ENCODE data around the gene SDS.

SDS gene, protein sequence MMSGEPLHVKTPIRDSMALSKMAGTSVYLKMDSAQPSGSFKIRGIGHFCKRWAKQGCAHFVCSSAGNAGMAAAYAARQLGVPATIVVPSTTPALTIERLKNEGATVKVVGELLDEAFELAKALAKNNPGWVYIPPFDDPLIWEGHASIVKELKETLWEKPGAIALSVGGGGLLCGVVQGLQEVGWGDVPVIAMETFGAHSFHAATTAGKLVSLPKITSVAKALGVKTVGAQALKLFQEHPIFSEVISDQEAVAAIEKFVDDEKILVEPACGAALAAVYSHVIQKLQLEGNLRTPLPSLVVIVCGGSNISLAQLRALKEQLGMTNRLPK

DNA sequence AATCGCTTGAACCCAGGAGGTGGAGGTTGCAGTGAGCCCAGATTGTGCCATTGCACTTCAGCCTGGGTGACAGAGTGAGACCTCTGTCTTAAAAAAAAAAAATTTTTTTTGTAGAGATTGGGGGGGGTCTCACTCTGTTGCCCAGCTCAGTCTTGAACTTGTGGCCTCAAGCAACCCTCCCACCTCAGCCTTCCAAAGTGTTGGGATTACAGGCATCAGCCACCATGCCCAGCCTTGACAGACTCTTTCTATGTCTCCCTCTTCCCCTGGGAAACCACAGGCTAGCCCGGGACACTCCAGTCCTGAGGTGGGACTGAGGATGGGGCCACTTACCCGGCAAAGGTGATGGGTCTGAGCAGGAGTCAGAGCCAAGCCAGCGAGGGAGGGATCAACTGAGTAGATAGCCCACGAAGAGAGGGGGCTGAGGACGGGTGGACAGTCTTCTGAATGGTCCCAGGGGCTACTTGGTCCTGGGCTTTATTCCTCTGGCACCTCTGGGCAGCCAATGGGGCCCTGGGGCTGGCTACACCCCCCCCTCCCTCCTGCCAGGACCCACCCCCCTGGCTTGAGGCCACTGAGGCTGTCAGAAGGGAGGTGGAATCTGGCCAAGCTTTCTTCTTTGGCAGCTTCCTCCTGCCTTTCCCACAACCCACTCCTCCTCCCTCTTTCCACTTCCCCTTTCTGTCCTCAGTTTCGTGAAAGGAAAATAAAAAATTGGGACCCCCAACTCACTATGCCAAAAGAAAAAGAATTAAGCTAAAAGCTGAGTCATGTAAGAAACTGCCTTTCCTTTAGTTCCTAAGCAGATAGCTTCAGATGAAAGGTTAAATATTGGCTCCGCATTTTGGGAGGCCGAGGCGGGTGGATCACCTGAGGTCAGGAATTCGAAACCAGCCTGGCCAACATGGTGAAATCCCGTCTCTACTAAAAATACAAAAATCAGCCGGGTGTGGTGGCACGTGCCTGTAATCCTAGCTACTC, at the start of gene SDS:
SDS (minus strand) TSS at position 453 of the 981 bp plus-strand sequence. CDS start 4,179 bp downstream, outside the sequence.
- no peak for TF ChIP-seq ZNF274 (IDR thresholded peaks at IDR 0.05; ENCODE audit: low read depth, low read length)
- no peak within 1 kb of the TSS for H3K4me3 ChIP-seq (ENCODE audit: low read length)

DNA sequence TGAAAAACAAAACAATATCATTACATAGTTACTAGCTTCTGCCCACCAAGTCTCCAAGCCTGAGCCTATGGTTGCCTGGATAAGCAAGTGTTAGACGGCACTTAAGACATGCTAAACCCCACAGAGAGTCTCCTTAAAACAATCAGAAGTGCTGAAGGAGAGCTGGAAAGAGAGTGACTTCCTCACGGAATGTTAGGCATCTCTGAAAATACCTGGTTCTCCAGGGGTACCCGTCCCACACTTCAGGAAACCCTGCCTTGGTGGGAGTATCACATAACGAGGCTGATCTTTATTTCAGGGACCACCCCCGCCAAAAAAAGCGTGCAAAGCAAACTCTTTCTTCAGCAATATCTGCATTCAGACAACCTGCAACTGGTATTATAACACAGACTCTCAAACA, 49.6 kb upstream of the SDS start:
- no peak for TF ChIP-seq ZNF274 (IDR thresholded peaks at IDR 0.05; ENCODE audit: low read depth, low read length)
- no peak overlapping the region for H3K4me3 ChIP-seq (ENCODE audit: low read length)

DNA sequence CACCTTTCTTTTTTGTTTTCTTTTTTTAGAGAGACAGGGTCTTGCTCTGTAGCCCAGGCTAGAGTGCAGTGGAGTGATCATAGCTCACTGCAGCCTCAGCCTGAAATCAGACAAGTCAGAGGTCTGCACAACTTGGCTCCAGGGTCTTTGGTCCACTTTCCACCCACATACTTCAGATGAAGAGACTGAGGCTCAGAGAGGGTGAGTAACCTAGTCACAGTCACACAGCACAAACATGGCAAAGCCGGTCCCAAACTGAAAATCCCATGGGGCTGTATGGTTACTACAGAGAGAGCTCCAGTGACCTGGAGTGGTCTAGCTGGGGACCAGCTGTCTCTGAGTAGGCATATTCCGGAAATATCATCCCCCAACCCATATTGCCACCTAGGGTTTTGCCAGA, 48.8 kb upstream of the SDS start:
- H3K4me3 ChIP-seq (ENCODE audit: low read length) = no peak overlapping the region
- no peak for TF ChIP-seq ZNF274 (IDR thresholded peaks at IDR 0.05; ENCODE audit: low read depth, low read length)

DNA sequence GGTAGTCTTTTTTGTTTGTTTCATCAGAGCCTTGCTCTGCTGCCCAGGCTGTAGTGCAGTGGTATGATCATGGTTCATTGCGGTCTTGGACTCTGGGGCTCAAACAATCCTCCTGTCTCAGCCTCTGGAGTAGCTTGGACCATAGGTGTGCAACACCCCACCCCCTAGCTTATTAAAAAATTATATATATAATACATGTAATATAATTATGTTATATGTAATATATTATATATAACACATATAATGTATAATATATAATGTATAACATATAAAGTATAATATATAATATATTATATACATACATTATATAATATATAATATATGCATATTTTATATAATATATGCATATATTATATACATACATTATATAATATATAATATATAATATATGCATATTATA, 46.2 kb upstream of the SDS start:
- no peak overlapping the region for H3K4me3 ChIP-seq (ENCODE audit: low read length)

DNA sequence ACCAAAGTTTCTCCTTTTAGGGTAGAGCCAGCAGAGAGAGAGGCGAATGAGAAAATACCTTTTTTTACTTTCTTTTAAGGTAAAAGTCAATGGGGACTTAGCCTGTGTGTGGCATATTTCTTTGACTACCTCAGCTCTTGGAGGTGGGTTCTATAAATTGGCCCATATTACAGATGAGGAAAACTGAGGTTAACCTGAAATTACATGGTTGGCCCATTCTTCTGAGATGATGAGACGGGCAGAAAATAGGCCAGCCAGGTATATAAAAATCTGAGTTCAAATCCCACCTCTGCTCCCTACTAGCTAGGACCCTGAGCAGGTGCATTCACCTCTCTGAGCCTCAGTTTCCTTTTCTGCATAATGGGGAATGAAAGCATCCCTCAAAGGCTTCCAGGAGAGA, 45.6 kb upstream of the SDS start:
- no peak overlapping the region for H3K4me3 ChIP-seq (ENCODE audit: low read length)
- no peak for TF ChIP-seq ZNF274 (IDR thresholded peaks at IDR 0.05; ENCODE audit: low read depth, low read length)

More for the DNA sequence above, 46.2 kb upstream of the SDS start:
- no peak for TF ChIP-seq ZNF274 (IDR thresholded peaks at IDR 0.05; ENCODE audit: low read depth, low read length)

DNA sequence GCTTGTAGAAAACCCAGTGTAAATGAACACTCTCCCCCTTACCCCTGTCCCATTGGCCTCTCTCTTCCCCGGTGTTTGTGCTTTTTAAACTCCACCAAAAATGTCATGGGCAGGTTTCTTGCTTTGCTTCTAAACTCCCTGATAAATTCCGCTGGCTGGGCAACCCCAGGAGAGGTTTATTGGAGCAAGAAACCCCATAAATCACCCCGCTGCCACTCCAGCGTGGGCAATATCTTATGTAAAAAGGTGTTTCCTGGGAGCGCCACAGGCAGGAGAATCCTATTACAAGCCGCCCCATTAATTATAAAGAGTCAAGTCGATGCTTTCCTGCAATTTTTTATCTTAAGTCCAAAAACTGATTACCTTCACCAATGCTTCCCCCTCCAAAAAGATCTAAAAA, 45.2 kb upstream of the SDS start:
- TF ChIP-seq ZNF274 (IDR thresholded peaks at IDR 0.05; ENCODE audit: low read depth, low read length) = no peak
- no peak overlapping the region for H3K4me3 ChIP-seq (ENCODE audit: low read length)

DNA sequence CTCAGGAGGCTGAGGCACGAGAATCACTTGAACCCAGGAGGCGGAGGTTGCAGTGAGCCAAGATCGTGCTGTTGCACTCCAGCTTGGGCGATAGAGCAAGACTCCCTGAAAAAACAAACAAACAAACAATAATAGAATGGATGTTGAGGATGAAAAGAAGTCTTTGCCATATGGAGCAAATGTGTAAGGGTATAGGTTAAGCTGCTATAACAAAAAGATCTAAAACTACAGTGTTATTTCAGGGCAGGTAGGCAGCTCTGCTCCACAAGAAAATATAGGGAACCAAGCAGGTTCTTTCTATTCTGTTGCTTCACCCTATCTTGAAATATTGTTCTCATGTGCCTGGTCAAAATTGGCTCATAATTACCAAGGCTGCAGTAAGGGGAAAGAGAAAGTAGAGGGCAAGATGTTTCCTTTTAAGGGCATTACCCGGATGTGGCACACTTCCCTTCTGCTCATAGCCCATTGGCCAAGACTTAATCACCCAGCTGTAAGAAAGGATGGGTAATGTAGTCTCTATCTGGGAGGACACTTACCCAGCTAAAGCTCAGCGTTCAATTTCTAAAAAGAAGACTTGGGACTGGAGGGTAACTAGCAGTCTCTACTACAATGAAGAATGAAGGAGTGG, 42.0 kb upstream of the SDS start:
- H3K4me3 ChIP-seq (ENCODE audit: low read length) = no peak overlapping the region
- TF ChIP-seq ZNF274 (IDR thresholded peaks at IDR 0.05; ENCODE audit: low read depth, low read length) = no peak

DNA sequence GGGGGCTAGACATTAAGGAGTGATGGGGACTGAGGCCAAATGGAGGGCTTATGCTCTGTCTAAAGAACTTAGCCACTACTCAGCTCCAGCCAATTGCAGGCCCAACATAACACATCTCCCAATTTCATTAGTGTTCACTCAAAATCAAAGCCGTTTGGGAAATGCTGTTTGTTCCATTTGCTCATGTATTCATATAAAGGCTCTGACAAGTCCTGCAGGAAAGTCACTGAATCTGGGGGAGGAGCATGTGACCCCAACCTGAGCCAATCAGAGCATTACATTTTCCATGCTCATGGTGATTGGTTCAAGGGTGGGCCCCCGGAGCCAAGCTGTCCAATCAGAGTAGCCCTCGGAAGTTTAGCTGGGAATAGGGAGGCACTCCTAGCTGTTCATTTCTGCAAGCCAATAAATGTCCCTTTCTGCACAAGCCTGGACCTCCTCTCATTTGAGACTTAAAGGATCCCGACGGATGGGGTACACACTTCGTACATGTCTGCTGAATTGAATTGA, 39.4 kb upstream of the SDS start:
- no peak for TF ChIP-seq ZNF274 (IDR thresholded peaks at IDR 0.05; ENCODE audit: low read depth, low read length)
- no peak overlapping the region for H3K4me3 ChIP-seq (ENCODE audit: low read length)

DNA sequence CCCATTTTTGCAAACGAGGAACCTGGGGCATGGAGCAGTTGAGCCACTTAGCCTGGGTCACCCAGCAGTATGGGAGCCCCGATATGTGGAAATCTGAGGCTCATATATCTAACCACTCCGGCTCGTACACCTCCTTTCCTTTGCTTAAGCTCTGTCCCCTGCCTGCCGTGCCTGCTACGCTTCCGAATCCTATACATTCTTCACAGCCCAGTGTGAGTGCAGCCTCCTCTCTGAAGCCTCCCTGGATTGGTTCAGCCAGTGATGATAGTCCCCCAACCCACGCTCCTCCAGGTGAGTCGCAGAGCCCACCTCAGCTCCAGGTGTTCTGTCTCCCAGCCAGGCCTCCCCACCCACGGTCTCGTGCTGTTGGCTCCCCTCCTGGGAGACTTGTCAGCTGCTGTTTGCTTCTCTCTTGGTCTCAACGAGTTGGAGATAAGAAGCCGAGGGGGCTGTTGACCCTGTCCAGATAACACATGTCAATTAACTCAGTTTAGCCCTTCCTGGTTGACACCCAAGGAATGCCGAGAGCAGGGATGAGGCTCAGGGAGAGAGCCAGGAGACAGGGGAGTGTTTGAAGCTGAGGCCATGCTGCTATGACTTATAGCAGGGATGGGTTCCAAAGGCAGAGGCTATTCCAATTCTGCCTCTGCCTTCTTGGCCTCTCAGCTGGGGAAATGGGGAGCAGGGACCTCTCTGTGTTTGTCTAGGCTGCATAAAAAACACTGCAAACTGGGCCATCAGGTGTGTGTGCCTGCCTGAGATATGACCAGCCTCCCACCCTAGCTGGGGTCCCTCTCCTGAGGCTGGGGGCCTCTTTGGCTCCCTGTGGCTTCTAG, 37.5 kb upstream of the SDS start:
- H3K4me3 ChIP-seq (ENCODE audit: low read length) = no peak overlapping the region
- no peak for TF ChIP-seq ZNF274 (IDR thresholded peaks at IDR 0.05; ENCODE audit: low read depth, low read length)

DNA sequence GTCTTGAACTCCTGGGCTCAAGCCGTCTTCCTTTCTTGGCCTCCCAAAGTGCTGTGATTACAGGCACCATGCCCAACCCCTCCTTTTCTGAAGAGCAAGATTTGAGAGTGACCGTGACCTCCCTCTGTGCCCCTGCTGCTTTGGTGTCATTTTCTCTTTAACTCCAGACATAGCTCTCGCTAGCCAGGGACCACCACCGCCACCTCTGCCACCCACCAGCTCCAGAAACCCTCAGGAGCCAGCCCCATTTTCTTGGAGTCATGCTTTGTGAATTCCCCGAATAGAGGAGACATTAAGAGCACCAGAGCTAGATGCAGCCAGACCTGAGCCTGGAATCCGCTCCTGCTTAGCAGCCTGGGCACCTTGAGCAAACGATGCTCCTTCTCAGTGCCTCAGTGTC, 36.6 kb upstream of the SDS start:
- no peak overlapping the region for H3K4me3 ChIP-seq (ENCODE audit: low read length)
- no peak for TF ChIP-seq ZNF274 (IDR thresholded peaks at IDR 0.05; ENCODE audit: low read depth, low read length)

DNA sequence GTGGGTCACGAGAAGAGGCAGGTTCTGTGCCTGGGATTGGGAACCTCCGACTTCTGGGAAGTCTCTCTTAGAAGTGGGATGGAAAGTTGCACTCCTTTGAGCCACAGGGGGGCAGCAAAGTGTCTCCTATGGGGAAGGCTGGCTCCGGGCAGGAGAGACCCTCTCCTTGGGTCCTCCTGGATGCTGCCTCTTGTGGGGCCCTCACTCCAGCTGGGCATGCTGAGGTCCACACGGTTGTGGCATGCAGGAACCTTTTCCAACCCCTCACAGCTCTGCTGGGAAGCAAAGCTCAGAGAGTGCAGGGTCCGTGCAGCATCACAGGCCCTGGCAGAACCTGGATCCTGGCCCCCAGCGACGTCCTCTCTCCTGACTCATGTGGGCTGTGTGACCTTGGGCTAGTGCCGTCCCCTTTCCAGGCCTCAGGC, 35.9 kb upstream of the SDS start:
- no peak overlapping the region for H3K4me3 ChIP-seq (ENCODE audit: low read length)
- TF ChIP-seq ZNF274 (IDR thresholded peaks at IDR 0.05; ENCODE audit: low read depth, low read length) = no peak

DNA sequence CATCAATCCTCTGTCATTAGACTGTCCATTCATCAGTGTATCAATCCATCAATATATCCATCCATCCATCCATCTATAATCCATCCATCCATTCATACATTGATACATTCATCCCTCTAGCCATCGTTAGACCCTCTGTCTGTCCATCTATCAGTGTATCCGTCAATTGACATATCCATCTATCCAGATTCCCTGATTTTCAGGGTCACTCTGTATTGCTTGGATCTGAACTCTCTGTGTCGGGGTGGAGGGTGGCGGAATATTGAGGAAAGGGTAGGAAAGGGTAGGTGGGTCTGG, 35.6 kb upstream of the SDS start:
- no peak overlapping the region for H3K4me3 ChIP-seq (ENCODE audit: low read length)
- no peak for TF ChIP-seq ZNF274 (IDR thresholded peaks at IDR 0.05; ENCODE audit: low read depth, low read length)

DNA sequence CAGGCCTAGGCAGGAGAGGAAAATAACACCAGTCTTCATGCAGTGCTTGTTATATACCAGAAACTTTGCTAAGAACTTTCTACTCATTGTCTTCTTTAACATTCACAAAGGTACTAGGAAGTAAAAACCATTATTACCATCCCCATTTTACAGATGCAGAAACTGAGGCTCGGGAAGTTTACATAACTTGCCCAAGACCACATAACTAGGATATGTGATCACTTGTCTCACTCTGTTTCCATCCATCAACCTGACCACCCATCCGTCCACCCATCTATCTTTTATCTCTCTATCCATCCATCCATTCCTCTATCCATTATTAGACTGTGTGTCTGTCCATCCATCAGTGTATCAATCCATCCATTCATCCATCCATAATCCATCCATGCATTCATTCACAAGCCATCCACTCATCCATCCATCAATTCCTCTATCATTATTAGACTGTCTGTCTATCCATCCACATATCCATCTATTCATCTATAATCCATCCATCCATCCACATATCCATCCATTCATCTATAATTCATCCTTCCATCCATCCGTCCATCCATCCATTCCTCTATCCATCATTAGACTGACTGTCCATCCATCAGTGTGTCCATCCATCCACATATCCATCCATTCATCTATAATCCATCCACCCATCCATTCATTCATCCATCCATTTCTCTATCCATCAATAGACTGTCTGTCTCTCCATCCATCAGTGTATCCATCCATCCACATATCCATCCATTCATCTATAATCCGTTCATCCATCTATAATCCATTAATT, 35.0 kb upstream of the SDS start:
- no peak overlapping the region for H3K4me3 ChIP-seq (ENCODE audit: low read length)
- no peak for TF ChIP-seq ZNF274 (IDR thresholded peaks at IDR 0.05; ENCODE audit: low read depth, low read length)
